Endothelial cell of umbilical vein (primary cell): ENCODE results near the gene BPIFA2.

Experiments
- CTCF ChIP-seq, 2 donors: IDR thresholded peaks; 1 replicate in 1 of 2; 2 replicates in 1 of 2; pipeline ENCODE4 v1.5.1; 2011; ENCODE audit warnings: low read length in 2 of 2, mild to moderate bottlenecking in 2 of 2, moderate library complexity in 2 of 2, control low read depth in 1 of 2, inconsistent platforms in 1 of 2, low read depth in 1 of 2; ENCODE audit not compliant: insufficient read depth in 1 of 2; ENCODE audit errors: extremely low read depth in 1 of 2
- EZH2 ChIP-seq: IDR thresholded peaks from 2 replicates; pipeline ENCODE4 v1.6.1; 2012; ENCODE audit warnings: borderline replicate concordance, low read depth, mild to moderate bottlenecking, moderate library complexity, low read length, inconsistent platforms; ENCODE audit not compliant: severe bottlenecking
- POLR2A ChIP-seq: IDR thresholded peaks from 2 replicates; pipeline ENCODE4 v1.6.1; 2012; ENCODE audit warnings: low read depth, mild to moderate bottlenecking, control low read depth, low read length

GRCh38 chr20:33125983-33126382 is 42.0 kb upstream of the BPIFA2 start:
- TF ChIP-seq EZH2 (no peak), CTCF (IDR thresholded peaks at IDR 0.05; ENCODE audit: extremely low read depth in 1 of 2, insufficient read depth in 1 of 2, low read depth in 1 of 2, low read length in 2 of 2) (no peak), POLR2A (no peak)
